Left renal cortex interstitium (tissue), 4 donors: ENCODE results near the gene ADGRD1. TPM values are rescaled to one million over a fixed set of nuclear protein-coding genes. Genes with fewer than 3 reads are reported as not detected.
A peak's percentile ranks its signal among the peaks of the same experiment; 100 is the strongest.
"Not testable (repeated sequence)": the region's sequence is repeated elsewhere in the genome, so short reads cannot be mapped to it uniquely, and the experiment has no call there.

Experiments
- DNase-seq, 4 donors: peaks; one replicate each; pipeline ENCODE4 v3.0.0-alpha.2; 2013; ENCODE audit warnings: low read depth in 4 of 4, low spot score in 2 of 4, missing footprints in 1 of 4
- polyA plus RNA-seq, 4 donors: library from polyadenylated mRNA; unstranded; fragments of 120-200 nt; gene quantifications; one replicate each; pipeline ENCODE4 v1.2.1, GENCODE V29; 2013; ENCODE audit not compliant: insufficient read length in 4 of 4

ADGRD1 gene
- polyA plus RNA-seq, 4 donors, result 13.3 to 17.5 (median 14.2) TPM

- DNase-seq, result no peak
These were observed 113.3 kb downstream of the ADGRD1 start for GRCh38 chr12:131066886-131067490.

- peak; percentile 42 to 68 (median 46) for DNase-seq
These were observed 114.5 kb downstream of the ADGRD1 start for GRCh38 chr12:131067981-131068851.

GRCh38 chr12:131068926-131069720 is 115.4 kb downstream of the ADGRD1 start:
- not testable (repeated sequence) for DNase-seq

- not testable (repeated sequence) for DNase-seq
These were observed 116.4 kb downstream of the ADGRD1 start for GRCh38 chr12:131070136-131070535.

- not testable (repeated sequence) for DNase-seq
These were observed 117.0 kb downstream of the ADGRD1 start for GRCh38 chr12:131070668-131071067.

- DNase-seq, result not testable (repeated sequence)
These were observed 117.6 kb downstream of the ADGRD1 start for GRCh38 chr12:131071234-131071820.

- not testable (repeated sequence) for DNase-seq
These were observed 118.2 kb downstream of the ADGRD1 start for GRCh38 chr12:131071950-131072349.

GRCh38 chr12:131072451-131073230 is 118.9 kb downstream of the ADGRD1 start:
- DNase-seq, result no peak

GRCh38 chr12:131074221-131075083 is 120.7 kb downstream of the ADGRD1 start:
- DNase-seq, result peak in 3 of 4 donors; percentile 35 to 58 (median 41)

GRCh38 chr12:131075194-131075593 is 121.5 kb downstream of the ADGRD1 start:
- no peak for DNase-seq

- no peak for DNase-seq
These were observed 121.9 kb downstream of the ADGRD1 start for GRCh38 chr12:131075611-131076010.

- no peak for DNase-seq
These were observed 122.6 kb downstream of the ADGRD1 start for GRCh38 chr12:131076296-131076695.

- DNase-seq, result no peak
These were observed 123.4 kb downstream of the ADGRD1 start for GRCh38 chr12:131076791-131077747.

GRCh38 chr12:131077931-131078391 is 124.3 kb downstream of the ADGRD1 start:
- no peak for DNase-seq

- no peak for DNase-seq
These were observed 128.8 kb downstream of the ADGRD1 start for GRCh38 chr12:131082290-131083194.

GRCh38 chr12:131084341-131085011 is 130.8 kb downstream of the ADGRD1 start:
- DNase-seq, result no peak
